Heart left ventricle (tissue), 13 donors: ENCODE results near the gene MANEA.

Experiments used
- CTCF ChIP-seq, 12 donors: fragments of 200-600 bp; sonication (generic) in 4 of 12; IDR thresholded peaks; one replicate each; pipeline versions ENCODE4 v1.5.0 to v1.8.0; 2018 to 2022; ENCODE audit warnings: antibody characterized with exemption in 12 of 12, mild to moderate bottlenecking in 5 of 12
- POLR2A ChIP-seq, 2 donors: fragments of 450-650 bp; IDR thresholded peaks; one replicate each; pipeline ENCODE4 v1.6.1; 2017; ENCODE audit warnings: antibody characterized with exemption in 2 of 2, mild to moderate bottlenecking in 2 of 2, moderate library complexity in 2 of 2
- donor health status: ischemic (EF 13 %, LVEDD 7.1; RV severe dilation, severe dysfunction).
- donor health status: DM: no; HTN: yes; CAD: no.
- donor health status: DM: no; HTN: no; CAD: no.
- donor health status: ischemic (EF 25% LVEDD 6.9; RV normal size, moderate dysfunction).
- donor health status: ischemic (EF 25% LVEDD 5.7; RV mildly dilated, moderate dysfunction).
- donor health status: ischemic (EF 35%, LVEDD 5.7; RV mildly dilated, moderate dysfunction).
- donor health status: nonischemic (EF 11% LVEDD 7.7; RV severe dilation, severe dysfunction).
- donor health status: DM: yes; HTN: yes; CAD: no.
- donor health status: PGD.
- donor health status: ischemic (EF 29% LVEDD 5.4; RV normal size, mild dysfunction).
- donor health status: nonischemic (EF 23%, LVEDD 6.1; RV moderate dilation, normal function).

- TF ChIP-seq CTCF (IDR thresholded peaks at IDR 0.05): no peak
- no peak for TF ChIP-seq POLR2A (IDR thresholded peaks at IDR 0.05)
These were observed 3.7 kb downstream of the MANEA start for GRCh38 chr6:95581073-95581472.
